ENCODE measurements around the gene DOCK7.

DOCK7 gene

DNA sequence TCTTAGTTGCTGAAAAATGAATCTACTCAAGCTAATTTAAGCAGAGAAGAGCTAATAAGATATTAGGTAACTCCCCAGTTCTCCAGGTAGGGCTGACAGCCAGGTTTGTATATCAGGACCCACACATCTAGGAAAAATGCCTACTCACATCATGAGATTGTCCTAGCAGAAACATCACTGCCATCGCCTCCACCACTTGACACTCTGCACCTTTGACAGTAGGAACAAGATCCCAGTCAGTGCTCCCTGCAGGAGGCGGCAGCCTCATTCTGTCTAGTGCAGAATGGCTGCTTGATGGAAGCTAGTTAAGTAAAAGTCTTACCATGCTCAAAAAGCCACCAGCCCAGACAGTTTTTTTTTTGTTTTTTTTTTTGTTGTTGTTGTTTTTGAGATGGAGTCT is 282.9 kb downstream of the DOCK7 start:
- DNase-seq, result no peak

Measured in NCI-H446 (cell line).